Activated CD4-positive, alpha-beta T cell treated with anti-CD3 and anti-CD28 coated beads, Interleukin-2, amount 50 U/mL, for 1 hour (primary cell): ENCODE data around the gene PRDX5.

Experiments
- DNase-seq: peaks from one replicate; pipeline ENCODE4 v3.0.0-alpha.2; 2020

PRDX5 gene

GRCh38 chr11:64290352-64291261 lies 27.3 kb upstream of the PRDX5 start:
- no peak for DNase-seq

GRCh38 chr11:64291262-64291751 lies 26.6 kb upstream of the PRDX5 start, which contains the start of gene KCNK4:
Gene KCNK4, plus strand, starts transcription at chr11:64291302. Its CDS starts 1,717 bp downstream, at chr11:64293019.
- no peak for DNase-seq

DNA sequence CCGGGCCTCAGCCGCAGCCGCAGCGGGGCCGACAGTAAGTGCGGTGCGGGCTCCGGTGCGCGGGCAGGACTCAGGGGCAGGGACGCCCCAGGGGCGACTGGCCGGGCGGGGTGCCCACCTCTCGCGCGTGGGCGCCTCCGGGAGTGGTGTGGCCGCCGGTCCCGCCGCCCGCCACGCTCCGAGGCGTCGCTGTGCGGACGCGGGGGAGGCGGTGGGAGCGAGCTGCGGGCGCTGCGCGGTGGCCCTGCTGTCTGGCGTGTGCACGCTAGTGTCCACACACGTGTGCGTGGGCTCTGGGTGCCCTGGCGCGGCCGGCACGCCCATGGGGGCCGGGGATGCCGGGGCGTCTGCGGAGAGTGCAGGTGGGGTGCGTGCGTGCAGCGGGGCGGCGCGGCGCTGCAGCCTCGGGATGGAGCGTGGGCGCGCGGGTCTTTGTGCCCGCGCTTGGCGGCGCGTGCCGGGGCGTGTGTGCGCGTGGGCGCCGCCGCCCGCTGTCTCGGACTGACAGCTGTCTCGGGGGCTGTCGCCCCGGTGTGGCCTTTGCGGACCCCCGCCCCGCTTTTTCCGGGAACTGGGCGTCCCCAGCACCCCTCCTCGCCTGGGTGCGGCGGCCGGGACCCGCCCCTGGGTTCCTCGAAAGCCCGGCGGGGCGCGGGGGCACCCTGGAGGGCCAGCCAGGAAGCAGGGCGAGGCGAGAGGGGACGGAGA lies 26.0 kb upstream of the PRDX5 start:
- DNase-seq: no peak

DNA sequence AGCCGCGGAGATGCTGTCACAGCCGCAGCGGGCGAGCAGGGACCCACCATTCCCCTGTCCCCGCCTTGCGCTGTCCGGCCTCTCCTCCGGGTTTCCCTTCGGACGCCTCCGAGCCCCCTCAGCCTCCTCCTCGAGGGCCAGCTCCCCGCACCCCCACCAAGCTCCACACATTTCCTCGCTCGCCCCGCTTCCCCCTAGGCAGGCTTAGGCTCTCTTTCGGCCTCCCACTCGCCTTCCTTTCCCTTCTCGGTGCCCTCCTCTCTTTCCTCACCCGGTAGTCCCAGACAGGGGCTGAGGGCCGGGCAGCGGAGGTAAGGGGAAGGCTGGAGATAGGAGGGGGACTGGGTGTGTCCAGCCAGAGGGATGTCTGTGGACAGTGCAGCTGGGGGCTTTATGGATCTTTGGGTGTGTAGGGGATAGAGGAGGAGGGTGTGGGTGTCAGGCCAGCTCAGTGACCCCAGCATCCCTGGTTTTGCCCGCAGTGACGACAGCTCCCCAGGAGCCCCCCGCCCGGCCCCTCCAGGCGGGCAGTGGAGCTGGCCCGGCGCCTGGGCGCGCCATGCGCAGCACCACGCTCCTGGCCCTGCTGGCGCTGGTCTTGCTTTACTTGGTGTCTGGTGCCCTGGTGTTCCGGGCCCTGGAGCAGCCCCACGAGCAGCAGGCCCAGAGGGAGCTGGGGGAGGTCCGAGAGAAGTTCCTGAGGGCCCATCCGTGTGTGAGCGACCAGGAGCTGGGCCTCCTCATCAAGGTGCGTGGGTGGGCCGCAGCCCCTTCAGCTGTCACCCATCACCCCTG lies 25.3 kb upstream of the PRDX5 start:
- DNase-seq: no peak

DNA sequence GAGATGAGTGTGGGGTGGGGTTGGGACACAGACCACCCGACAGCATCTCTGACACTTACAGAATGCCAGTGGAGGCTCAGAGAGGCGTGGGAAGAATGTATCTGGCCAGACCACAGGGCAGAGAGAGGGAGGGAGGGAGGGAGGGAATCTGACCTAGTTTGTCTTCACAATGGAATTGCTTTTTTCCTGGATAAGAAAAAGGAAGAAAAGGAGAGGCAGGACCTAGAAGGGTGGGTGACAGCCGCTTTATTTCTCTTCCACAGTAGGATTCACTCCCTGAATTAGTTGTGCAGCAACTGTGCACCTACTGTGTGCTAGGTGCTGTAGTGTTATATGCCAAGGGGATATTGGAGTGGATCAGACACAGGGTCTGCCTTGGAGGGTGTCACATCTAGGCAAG lies 23.1 kb upstream of the PRDX5 start:
- DNase-seq: no peak

GRCh38 chr11:64295760-64296159 lies 22.2 kb upstream of the PRDX5 start:
- DNase-seq: no peak

DNA sequence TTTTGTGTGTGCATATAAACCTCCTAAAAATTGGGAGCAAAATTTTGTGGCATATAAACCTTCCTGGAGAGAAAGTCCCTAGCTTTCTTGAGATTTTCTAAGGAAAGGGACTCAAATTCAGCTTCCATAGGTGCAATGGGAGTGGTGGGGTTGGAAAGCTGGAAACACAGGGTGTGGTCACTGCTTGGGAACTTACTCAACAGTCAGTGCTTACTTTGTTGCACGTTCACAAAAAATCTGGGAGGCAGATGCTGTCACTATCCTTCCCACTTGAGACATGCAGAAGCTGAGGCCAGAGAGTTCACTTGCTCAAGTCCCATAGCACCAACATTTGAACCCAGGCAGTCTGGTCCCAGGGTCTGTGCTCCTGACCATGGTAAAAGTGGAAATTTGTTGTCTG lies 21.7 kb upstream of the PRDX5 start:
- no peak for DNase-seq

- DNase-seq: no peak
Measured at GRCh38 chr11:64296830-64297698, 20.9 kb upstream of the PRDX5 start.

DNA sequence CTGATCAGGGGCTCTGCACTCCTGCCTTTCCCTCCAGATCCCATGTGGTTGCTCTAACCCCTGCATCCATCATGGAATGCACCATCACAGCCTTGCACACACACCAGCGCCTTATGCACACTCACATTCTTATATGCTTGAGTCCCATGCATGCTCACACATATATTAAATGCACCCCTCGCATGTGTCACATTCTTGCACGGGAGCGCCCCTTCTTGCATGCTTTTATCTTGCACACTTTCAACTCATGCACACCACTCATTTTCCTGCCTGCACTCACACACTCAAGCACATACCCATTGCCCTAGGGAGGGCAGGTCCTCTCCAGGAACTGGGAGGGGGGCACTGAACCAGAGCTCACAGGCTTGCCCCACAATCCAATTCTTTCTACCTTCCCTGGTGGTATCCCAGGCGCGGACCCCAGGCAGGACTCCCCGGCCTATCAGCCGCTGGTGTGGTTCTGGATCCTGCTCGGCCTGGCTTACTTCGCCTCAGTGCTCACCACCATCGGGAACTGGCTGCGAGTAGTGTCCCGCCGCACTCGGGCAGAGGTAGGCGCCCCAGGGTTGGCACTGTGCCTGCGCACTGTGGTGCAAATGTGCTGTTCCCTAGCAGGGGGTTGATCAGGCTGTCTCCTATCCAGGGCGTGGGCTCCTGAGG lies 20.1 kb upstream of the PRDX5 start:
- DNase-seq: no peak

GRCh38 chr11:64298966-64299846 lies 18.7 kb upstream of the PRDX5 start:
- no peak for DNase-seq

DNA sequence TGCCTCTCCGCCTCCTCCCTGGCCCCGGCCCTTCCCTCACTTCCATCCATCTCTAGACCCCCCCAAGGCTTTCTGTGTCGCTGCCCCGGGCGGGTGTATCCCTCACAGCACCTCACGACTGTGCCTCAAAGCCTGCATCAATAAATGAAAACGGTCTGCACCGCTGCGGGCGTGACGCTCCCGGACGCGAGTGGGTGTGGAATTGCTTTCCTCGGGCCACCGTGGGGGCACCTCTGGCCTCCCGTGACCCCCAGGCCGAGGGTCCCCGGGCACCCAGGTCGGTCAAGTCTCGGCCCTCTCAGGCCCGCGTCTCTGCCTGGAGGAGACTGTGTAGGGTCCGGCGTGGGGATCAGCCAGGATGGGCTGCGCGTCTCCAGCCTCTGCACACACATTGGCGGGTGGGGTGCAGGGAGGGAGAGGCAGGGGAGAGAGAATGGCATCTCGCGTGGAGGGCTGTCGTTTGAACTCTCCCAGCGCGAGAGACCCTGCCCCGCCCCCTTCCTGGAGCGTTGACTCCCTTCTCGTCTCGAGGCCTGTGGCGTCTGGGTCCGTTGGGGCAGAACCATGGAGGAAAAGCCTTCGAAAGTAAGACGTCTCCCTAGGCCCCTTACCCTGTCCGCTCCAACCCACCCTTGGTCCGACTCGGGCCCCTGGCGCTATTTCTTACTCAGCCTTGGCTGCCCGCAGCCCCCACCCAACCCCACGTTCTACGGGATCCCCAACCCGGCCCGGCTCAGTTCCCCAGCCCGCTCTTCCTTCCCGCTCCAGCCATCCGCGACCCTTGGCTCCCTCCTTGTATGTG lies 17.9 kb upstream of the PRDX5 start, which contains the start of gene CATSPERZ:
Gene CATSPERZ (plus strand): TSS at position 512 of the 802 bp plus-strand sequence. CDS start 53 bp downstream, at position 565.
- no peak for DNase-seq

DNA sequence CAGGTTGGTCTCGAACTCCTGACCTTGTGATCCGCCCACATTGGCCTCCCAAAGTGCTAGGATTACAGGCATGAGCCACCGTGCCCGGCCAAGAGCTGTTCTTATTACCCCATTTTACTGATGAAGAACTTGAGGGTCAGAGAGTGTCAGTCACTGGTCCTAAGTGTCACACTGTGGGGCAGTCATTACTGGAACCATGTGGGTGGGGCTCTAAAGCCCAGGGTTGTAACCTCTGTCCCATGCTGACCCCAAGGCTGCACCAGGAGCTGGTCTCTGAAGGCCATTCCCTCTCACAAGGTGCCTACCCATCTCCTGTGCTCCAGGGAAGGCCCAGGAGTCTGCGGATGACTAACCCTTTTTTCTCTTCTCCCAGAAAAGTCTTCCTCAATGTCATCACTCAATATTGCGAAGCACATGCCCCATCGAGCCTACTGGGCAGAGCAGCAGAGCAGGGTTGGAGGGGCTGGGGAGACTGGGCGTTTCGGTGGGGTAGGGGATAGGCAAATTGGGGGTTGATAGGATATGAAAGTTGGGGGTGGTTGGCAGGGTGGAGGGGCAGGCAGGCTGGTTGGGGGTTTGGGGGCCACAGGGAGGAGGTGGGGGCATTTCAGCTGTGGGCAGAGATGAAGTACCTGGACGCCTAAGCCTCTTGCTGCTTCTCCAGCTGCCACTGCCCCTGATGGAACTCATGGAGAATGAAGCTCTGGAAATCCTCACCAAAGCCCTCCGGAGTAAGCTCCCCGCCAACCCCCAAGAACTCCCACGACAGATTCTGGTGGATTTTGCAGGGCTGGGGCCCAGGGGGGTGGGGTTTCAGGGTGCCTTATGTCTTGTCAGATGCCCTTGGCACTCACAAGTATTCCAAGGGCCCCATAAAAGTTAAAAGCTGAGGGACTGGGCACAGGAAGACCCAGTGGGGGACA lies 14.6 kb upstream of the PRDX5 start:
- no peak for DNase-seq

DNA sequence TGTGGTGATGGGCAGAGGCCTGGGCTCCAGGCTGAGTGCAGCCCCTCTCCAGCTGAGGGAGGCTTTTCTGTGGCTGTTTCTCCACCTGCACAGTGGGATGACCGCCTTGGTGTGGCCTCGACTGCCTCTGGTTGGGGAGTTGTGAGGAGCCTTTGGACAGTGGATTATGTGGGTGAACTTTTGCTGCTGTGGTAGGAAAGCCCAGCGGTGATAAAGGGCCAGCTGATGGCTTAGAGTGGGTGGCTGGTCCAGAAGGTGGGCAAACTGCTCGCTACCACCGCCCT lies 13.9 kb upstream of the PRDX5 start:
- DNase-seq: no peak

DNA sequence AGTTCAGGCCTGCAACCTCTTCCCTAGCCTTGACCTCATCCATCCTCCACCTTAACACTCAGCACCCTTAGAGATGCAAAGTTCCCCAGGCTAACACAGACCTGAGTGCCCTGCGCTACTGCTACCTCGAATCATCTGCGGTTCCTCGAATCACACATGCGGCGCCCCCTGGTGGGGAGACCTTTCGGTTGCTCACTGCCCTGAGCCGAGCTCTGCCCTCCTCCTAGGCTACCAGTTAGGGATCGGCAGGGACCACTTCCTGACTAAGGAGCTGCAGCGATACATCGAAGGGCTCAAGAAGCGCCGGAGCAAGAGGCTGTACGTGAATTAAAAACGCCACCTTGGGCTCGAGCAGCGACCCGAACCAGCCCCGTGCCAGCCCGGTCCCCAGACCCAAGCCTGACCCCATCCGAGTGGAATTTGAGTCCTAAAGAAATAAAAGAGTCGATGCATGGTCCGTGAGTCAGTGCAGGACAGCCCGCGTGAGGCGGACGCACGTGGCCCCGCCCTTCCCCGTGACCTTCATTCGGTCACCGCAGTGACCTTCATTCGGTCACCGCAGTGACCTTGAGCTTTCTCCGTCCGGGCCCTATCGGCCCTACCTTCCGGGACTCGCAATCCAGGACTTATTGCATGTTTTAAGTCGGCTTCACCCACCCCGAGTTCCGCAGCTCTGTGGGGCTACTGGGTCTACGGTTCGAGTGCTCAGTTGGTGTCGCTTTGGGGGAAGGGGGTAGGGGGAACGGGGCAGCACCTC lies 13.4 kb upstream of the PRDX5 start:
- peak; percentile 96 for DNase-seq

DNA sequence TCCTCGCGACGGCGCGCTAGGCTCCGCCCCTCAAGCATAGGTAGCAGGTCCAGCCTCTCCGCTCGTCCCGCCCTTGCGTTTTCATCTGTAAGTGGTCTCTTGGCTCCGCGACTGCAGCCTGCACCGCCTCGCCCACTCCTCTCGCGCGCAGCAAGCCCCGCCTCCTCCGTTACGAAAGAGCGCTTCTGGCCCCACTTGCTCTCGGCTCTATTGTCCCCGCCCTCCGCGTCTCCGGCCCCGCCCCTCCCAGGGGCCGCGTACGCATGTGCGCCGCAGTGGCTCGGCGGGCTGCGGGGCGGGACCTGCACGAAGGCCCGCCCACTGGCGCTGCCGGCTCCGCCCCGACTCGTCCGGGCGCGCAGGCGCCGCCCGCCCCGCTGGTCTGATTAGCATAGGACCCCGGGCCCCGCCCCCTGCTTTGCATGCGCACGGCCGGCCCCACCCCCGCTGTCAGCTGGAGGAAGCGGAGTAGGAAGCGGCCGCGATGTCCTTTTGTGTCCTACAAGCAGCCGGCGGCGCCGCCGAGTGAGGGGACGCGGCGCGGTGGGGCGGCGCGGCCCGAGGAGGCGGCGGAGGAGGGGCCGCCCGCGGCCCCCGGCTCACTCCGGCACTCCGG lies 12.7 kb upstream of the PRDX5 start, which contains the start of gene ESRRA:
Gene ESRRA (plus strand): TSS at position 450 of the 616 bp plus-strand sequence. CDS start 1,656 bp downstream, outside the sequence.
- DNase-seq: peak; percentile 100

DNA sequence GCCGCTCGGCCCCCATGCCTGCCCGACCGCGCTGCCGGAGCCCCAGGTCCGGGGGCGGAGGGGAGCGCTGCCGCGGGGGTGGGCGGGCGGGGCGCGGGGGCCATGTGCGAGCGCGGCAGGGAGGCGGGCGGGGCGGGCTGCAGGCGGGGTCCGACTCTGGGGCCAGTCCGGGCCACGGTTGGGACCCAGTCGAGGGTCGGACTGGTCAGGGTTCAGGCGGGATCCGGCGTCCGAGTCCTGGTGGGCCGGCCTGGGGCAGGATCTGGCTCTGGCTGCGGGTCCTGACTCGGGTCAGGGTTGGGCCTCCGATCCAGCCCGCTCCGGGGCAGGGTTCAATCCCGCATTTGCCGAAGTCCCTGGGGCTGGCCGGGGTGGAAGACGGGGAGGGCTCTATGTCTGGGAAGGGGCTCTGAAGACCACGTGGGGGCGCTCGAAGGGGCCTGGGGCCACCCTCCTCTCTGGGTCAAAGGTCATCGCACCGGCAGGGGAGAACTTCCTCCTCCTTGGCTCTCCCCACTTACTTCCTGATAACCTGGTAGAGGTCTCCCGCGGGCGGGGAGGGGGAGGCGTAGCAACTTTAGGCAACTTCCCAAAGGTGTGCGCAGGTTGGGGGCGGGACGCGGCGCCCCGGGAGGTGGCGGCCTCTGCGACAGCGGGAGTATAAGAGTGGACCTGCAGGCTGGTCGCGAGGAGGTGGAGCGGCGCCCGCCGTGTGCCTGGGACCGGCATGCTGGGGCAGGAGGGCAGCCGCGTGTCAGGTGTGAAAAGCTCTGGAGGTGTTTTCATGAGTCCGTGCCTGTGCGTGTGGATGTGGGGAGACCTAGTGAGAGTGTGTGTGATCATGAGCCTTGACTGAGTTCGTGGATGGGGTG lies 12.0 kb upstream of the PRDX5 start:
- DNase-seq: peak; percentile 64
